Measurements from ENCODE around the gene CFAP61. TPM values are rescaled to one million over a fixed set of nuclear protein-coding genes. Genes with fewer than 3 reads are reported as not detected.

CFAP61 gene
- total RNA-seq, 1 experiment from 2014 or later, result 0.28 TPM

DNA sequence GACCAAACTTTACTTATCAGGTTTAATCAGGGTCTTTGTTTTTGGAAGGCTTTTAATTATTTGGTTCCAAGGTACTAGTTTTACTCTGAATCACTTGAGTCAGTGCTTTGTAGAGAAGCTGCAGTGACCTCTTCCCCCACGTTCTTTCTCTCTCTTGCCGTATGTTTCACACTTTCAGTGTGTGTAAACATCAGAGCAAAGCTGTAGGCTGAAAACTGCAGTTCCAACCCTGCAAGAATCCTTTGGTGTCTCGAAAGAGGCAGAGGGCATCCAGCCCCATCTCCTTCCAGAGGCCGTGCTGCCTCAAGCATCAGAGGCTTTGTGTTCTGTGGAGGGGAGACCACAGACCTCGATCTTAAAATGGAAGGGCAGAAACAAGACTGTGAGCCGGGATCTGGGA lies 42.1 kb downstream of the CFAP61 start:
- in situ Hi-C loops (cut with HindIII; ENCODE audit: low pct_unique_long_range_greater_than_20kb, low sequenced_read_pairs), result no loop called here
- peaks cover 4% of the 10 kb centered on the region; the same call in 1 of the 2 replicates for H3K27me3 ChIP-seq (ENCODE audit: control insufficient read depth, insufficient read depth, low read length)

DNA sequence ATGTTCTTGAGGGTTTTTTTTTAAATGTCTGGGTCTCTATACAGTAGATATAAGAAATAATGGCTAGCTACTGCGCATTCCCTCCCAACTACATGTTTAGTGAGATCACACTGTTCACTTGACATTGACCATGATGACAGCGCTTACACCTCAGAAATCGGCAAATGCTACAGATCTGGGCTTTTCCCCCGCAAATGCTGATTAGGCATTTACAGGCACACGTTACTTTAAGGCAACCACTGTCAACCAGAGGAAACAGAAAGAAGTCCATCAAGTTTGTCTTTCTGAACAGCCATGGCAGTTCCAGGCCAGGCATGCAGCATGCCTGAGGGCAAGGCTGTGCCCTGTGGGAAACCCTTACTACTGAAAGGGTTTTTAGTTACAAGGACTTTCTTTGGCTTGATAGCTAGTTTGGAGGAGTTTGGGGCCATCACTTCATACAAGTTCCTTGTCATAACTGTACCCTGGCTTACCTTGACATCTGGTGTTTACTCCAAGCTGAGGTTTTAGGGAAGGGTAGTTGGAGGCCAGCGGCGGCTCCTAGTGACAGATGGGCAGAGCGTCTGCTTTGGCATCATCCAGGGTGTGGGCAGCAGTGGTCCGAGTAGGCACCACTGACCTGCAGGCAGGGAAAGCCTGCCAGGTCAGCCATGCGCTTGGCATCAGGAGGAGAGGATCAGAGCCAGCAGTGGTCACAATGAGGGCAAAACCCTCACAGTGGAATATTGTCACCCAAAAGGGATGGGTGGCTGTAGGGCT lies 43.0 kb downstream of the CFAP61 start:
- ATAC-seq, result no peak
- ChIA-PET POLR2A (no interaction called here), CTCF (no interaction called here)
- in situ Hi-C loops (cut with HindIII; ENCODE audit: low pct_unique_long_range_greater_than_20kb, low sequenced_read_pairs), result no loop called here
- no peak overlapping the region for H3K4me3 ChIP-seq (ENCODE audit: low read depth in 2 of 2, low read length in 2 of 2)
- H3K4me1 ChIP-seq (ENCODE audit: control insufficient read depth, insufficient read depth, low read length), result no peaks in the 10 kb centered on the region
- intact Hi-C loops (cut with micrococcal nuclease; ENCODE audit: unreplicated experiment), result no loop called here
- no peak for TF ChIP-seq REST (IDR thresholded peaks at IDR 0.05; ENCODE audit: insufficient read depth in 1 of 2, low read depth in 2 of 2, low read length in 1 of 2)
- TF ChIP-seq, protein P1, sequence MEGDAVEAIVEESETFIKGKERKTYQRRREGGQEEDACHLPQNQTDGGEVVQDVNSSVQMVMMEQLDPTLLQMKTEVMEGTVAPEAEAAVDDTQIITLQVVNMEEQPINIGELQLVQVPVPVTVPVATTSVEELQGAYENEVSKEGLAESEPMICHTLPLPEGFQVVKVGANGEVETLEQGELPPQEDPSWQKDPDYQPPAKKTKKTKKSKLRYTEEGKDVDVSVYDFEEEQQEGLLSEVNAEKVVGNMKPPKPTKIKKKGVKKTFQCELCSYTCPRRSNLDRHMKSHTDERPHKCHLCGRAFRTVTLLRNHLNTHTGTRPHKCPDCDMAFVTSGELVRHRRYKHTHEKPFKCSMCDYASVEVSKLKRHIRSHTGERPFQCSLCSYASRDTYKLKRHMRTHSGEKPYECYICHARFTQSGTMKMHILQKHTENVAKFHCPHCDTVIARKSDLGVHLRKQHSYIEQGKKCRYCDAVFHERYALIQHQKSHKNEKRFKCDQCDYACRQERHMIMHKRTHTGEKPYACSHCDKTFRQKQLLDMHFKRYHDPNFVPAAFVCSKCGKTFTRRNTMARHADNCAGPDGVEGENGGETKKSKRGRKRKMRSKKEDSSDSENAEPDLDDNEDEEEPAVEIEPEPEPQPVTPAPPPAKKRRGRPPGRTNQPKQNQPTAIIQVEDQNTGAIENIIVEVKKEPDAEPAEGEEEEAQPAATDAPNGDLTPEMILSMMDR (IDR thresholded peaks at IDR 0.05), result no peak
- TF ChIP-seq SIN3A (IDR thresholded peaks at IDR 0.05; ENCODE audit: borderline replicate concordance, insufficient read depth, low read depth, low read length), result no peak
- TF ChIP-seq TCF7L2 (IDR thresholded peaks at IDR 0.05; ENCODE audit: low read depth, low read length), result no peak
- no peak for TF ChIP-seq POLR2AphosphoS5 (IDR thresholded peaks at IDR 0.05; ENCODE audit: low read depth, low read length)
- BruUV-seq (replicated peaks), result no TSS peak
- no peaks in the 10 kb centered on the region for H3K9me3 ChIP-seq (ENCODE audit: control insufficient read depth, insufficient read depth, low read depth, low read length)
- no peaks in the 10 kb centered on the region for H3K36me3 ChIP-seq (ENCODE audit: control insufficient read depth, insufficient read depth, low read length)
- H3K27ac ChIP-seq (ENCODE audit: low read length), result no peak overlapping the region
- no peak for DNase-seq (ENCODE audit: low read depth, low spot score)
- peaks cover 4% of the 10 kb centered on the region; the same call in 1 of the 2 replicates for H3K27me3 ChIP-seq (ENCODE audit: control insufficient read depth, insufficient read depth, low read length)

More for the DNA sequence above, 42.1 kb downstream of the CFAP61 start:
- TF ChIP-seq TCF7L2 (IDR thresholded peaks at IDR 0.05; ENCODE audit: low read depth, low read length) (no peak), POLR2AphosphoS5 (IDR thresholded peaks at IDR 0.05; ENCODE audit: low read depth, low read length) (no peak), REST (IDR thresholded peaks at IDR 0.05; ENCODE audit: insufficient read depth in 1 of 2, low read depth in 2 of 2, low read length in 1 of 2) (no peak), SIN3A (IDR thresholded peaks at IDR 0.05; ENCODE audit: borderline replicate concordance, insufficient read depth, low read depth, low read length) (no peak)
- TF ChIP-seq, protein P1 (IDR thresholded peaks at IDR 0.05), result no peak
- H3K36me3 ChIP-seq (ENCODE audit: control insufficient read depth, insufficient read depth, low read length), result no peaks in the 10 kb centered on the region
- DNase-seq (ENCODE audit: low read depth, low spot score), result no peak
- H3K9me3 ChIP-seq (ENCODE audit: control insufficient read depth, insufficient read depth, low read depth, low read length), result no peaks in the 10 kb centered on the region
- no peak overlapping the region for H3K27ac ChIP-seq (ENCODE audit: low read length)
- no peak for ATAC-seq
- H3K4me3 ChIP-seq (ENCODE audit: low read depth in 2 of 2, low read length in 2 of 2), result no peak overlapping the region
- ChIA-PET CTCF (no interaction called here), POLR2A (no interaction called here)
- no peaks in the 10 kb centered on the region for H3K4me1 ChIP-seq (ENCODE audit: control insufficient read depth, insufficient read depth, low read length)
- intact Hi-C loops (cut with micrococcal nuclease; ENCODE audit: unreplicated experiment), result no loop called here
- no TSS peak for BruUV-seq (replicated peaks)
